Loucy (cell line): ENCODE measurements around the gene FOXK1.

Experiments
- H2AFZ ChIP-seq: fragments of 200-600 bp; sonication (generic); 2 replicates; pipeline ENCODE4 v1.6.0; 2016; ENCODE audit warnings: antibody characterized with exemption, mild to moderate bottlenecking, low read length, moderate library complexity
- H3F3A ChIP-seq: fragments of 200-600 bp; 2 replicates; pipeline ENCODE4 v1.6.0; 2016; ENCODE audit warnings: antibody characterized with exemption, low read depth, mild to moderate bottlenecking
- H3K27me3 ChIP-seq: fragments of 200-600 bp; sonication (generic); 2 replicates; pipeline ENCODE4 v1.6.1; 2014; ENCODE audit warnings: low read length, mild to moderate bottlenecking; ENCODE audit not compliant: insufficient read depth, poor library complexity, severe bottlenecking
- H3K36me3 ChIP-seq: fragments of 200-600 bp; sonication (generic); 2 replicates; pipeline ENCODE4 v1.6.1; 2016; ENCODE audit warnings: low read length; ENCODE audit not compliant: insufficient read depth
- H3K4me1 ChIP-seq: fragments of 200-600 bp; sonication (generic); 2 replicates; pipeline ENCODE4 v1.5.1; 2014; ENCODE audit warnings: low read length, mild to moderate bottlenecking; ENCODE audit not compliant: insufficient read depth, poor library complexity, severe bottlenecking
- H3K4me2 ChIP-seq: fragments of 200-600 bp; sonication (generic); 2 replicates; pipeline ENCODE4 v1.6.0; 2014; ENCODE audit warnings: antibody characterized with exemption, low read length, low read depth, mild to moderate bottlenecking; ENCODE audit not compliant: poor library complexity, severe bottlenecking
- H3K4me3 ChIP-seq: fragments of 200-600 bp; sonication (generic); 2 replicates; pipeline ENCODE4 v1.5.1; 2014; ENCODE audit warnings: low read length, mild to moderate bottlenecking, mixed read lengths; ENCODE audit not compliant: poor library complexity, severe bottlenecking
- H3K79me2 ChIP-seq: fragments of 200-600 bp; sonication (generic); 2 replicates; pipeline ENCODE4 v1.6.1; 2014; ENCODE audit warnings: low read length; ENCODE audit not compliant: insufficient read depth
- H3K9ac ChIP-seq: fragments of 200-600 bp; sonication (generic); 2 replicates; pipeline ENCODE4 v1.6.0; 2014; ENCODE audit warnings: mild to moderate bottlenecking, low read depth, low read length, moderate library complexity; ENCODE audit not compliant: poor library complexity, severe bottlenecking
- H3K9me2 ChIP-seq: fragments of 200-600 bp; sonication (generic); replicated peaks from 2 replicates; pipeline ENCODE4 v1.6.1; 2016; ENCODE audit warnings: low read depth, low read length, mixed read lengths
- H3K9me3 ChIP-seq: fragments of 200-600 bp; sonication (generic); 2 replicates; pipeline ENCODE4 v1.6.1; 2014; ENCODE audit warnings: mild to moderate bottlenecking, antibody characterized with exemption, low read length, low read depth; ENCODE audit not compliant: insufficient read depth
- H4K20me1 ChIP-seq: fragments of 200-600 bp; sonication (generic); 2 replicates; pipeline ENCODE4 v1.6.0; 2014; ENCODE audit warnings: antibody characterized with exemption, low read length, mild to moderate bottlenecking; ENCODE audit not compliant: insufficient read depth, poor library complexity, severe bottlenecking
- CTCF ChIP-seq: fragments of 200-600 bp; sonication (generic); conservative IDR thresholded peaks from 2 replicates; pipeline ENCODE4 v1.5.1; 2014; ENCODE audit warnings: mild to moderate bottlenecking, antibody characterized with exemption, low read length
- EZH2phosphoT487 ChIP-seq: fragments of 200-600 bp; IDR thresholded peaks from 2 replicates; pipeline ENCODE4 v1.6.1; 2018; ENCODE audit warnings: antibody characterized with exemption, mild to moderate bottlenecking, moderate library complexity, borderline replicate concordance

Gene FOXK1

GRCh38 chr7:4787947-4788626 lies 106.0 kb downstream of the FOXK1 start:
- Histone ChIP-seq H3K79me2 (no peaks in the 10 kb centered on the region), H3K36me3 (peaks cover 28% of the 10 kb centered on the region; the same call in 1 of the 2 replicates), H3K4me3 (no peak overlapping the region), H3K9ac (no peak overlapping the region), H2AFZ (no peak overlapping the region), H3K4me1 (no peaks in the 10 kb centered on the region), H3K4me2 (no peak overlapping the region), H3F3A (no peaks in the 10 kb centered on the region), H3K9me2 (no peaks in the 10 kb centered on the region), H3K27me3 (no peaks in the 10 kb centered on the region), H4K20me1 (no peaks in the 10 kb centered on the region), H3K9me3 (no peaks in the 10 kb centered on the region)
- no peak for TF ChIP-seq EZH2phosphoT487
- no peak for TF ChIP-seq CTCF

GRCh38 chr7:4788627-4789189 lies 106.6 kb downstream of the FOXK1 start:
- TF ChIP-seq EZH2phosphoT487 (no peak), CTCF (no peak)
- H3K4me1 ChIP-seq, result no peaks in the 10 kb centered on the region
- H3K27me3 ChIP-seq, result no peaks in the 10 kb centered on the region
- no peaks in the 10 kb centered on the region for H4K20me1 ChIP-seq
- no peak overlapping the region for H3K9ac ChIP-seq
- H3K79me2 ChIP-seq, result no peaks in the 10 kb centered on the region
- H3K4me2 ChIP-seq, result no peak overlapping the region
- H3F3A ChIP-seq, result no peaks in the 10 kb centered on the region
- no peak overlapping the region for H3K4me3 ChIP-seq
- H3K9me3 ChIP-seq, result no peaks in the 10 kb centered on the region
- H3K9me2 ChIP-seq, result no peaks in the 10 kb centered on the region
- peaks cover 28% of the 10 kb centered on the region; the same call in 1 of the 2 replicates for H3K36me3 ChIP-seq
- no peak overlapping the region for H2AFZ ChIP-seq

GRCh38 chr7:4789194-4790077 lies 107.3 kb downstream of the FOXK1 start:
- Histone ChIP-seq H3K36me3 (peaks cover 28% of the 10 kb centered on the region; the same call in 1 of the 2 replicates), H3K4me1 (no peaks in the 10 kb centered on the region), H3K9ac (no peak overlapping the region)

More at GRCh38 chr7:4789194-4790077, 107.3 kb downstream of the FOXK1 start:
- Histone ChIP-seq H3K4me2 (no peak overlapping the region), H3K9me2 (no peaks in the 10 kb centered on the region), H3K27me3 (no peaks in the 10 kb centered on the region), H3K79me2 (no peaks in the 10 kb centered on the region), H3F3A (no peaks in the 10 kb centered on the region), H3K4me3 (no peak overlapping the region), H4K20me1 (no peaks in the 10 kb centered on the region), H3K9me3 (no peaks in the 10 kb centered on the region), H2AFZ (no peak overlapping the region)
- no peak for TF ChIP-seq CTCF
- TF ChIP-seq EZH2phosphoT487, result no peak
